ENCODE measurements around the gene WDR88. TPM values are rescaled to one million over a fixed set of nuclear protein-coding genes. Genes with fewer than 3 reads are reported as not detected.

WDR88 gene
- not detected in 2 replicates for total RNA-seq

GRCh38 chr19:33132021-33132420 is at the start of gene WDR88:
Gene WDR88, plus strand, starts transcription at chr19:33132114. Its CDS starts 56 bp downstream, at chr19:33132170.
- intact Hi-C loops (cut with micrococcal nuclease) = no loop called here

GRCh38 chr19:33085570-33086128 is 46.3 kb upstream of the WDR88 start:
- intact Hi-C loops (cut with micrococcal nuclease) = no loop called here

- intact Hi-C loops (cut with micrococcal nuclease) = no loop called here
These were observed 45.0 kb upstream of the WDR88 start for GRCh38 chr19:33086955-33087354.

GRCh38 chr19:33089010-33089409 is 42.9 kb upstream of the WDR88 start:
- intact Hi-C loops (cut with micrococcal nuclease) = no loop called here

- intact Hi-C loops (cut with micrococcal nuclease) = no loop called here
These were observed 41.7 kb upstream of the WDR88 start for GRCh38 chr19:33090179-33090578.

GRCh38 chr19:33093420-33094210 is 38.3 kb upstream of the WDR88 start:
- intact Hi-C loops (cut with micrococcal nuclease) = no loop called here

- intact Hi-C loops (cut with micrococcal nuclease) = no loop called here
These were observed 37.4 kb upstream of the WDR88 start for GRCh38 chr19:33094436-33095067.

- intact Hi-C loops (cut with micrococcal nuclease) = no loop called here
These were observed 35.9 kb upstream of the WDR88 start for GRCh38 chr19:33096005-33096404.

- intact Hi-C loops (cut with micrococcal nuclease) = no loop called here
These were observed 33.8 kb upstream of the WDR88 start for GRCh38 chr19:33098055-33098534.

GRCh38 chr19:33100894-33101644 is 30.8 kb upstream of the WDR88 start:
- intact Hi-C loops (cut with micrococcal nuclease) = no loop called here

- intact Hi-C loops (cut with micrococcal nuclease) = no loop called here
These were observed 29.0 kb upstream of the WDR88 start for GRCh38 chr19:33102893-33103292.

GRCh38 chr19:33108161-33108560 is 23.8 kb upstream of the WDR88 start:
- intact Hi-C loops (cut with micrococcal nuclease) = no loop called here

GRCh38 chr19:33110137-33110910 is 21.6 kb upstream of the WDR88 start:
- intact Hi-C loops (cut with micrococcal nuclease) = no loop called here

- intact Hi-C loops (cut with micrococcal nuclease) = no loop called here
These were observed 20.3 kb upstream of the WDR88 start for GRCh38 chr19:33111587-33111986.

- intact Hi-C loops (cut with micrococcal nuclease) = no loop called here
These were observed 17.6 kb upstream of the WDR88 start for GRCh38 chr19:33114312-33114711.

- intact Hi-C loops (cut with micrococcal nuclease) = no loop called here
These were observed 14.4 kb upstream of the WDR88 start for GRCh38 chr19:33117501-33117900.

GRCh38 chr19:33118643-33119042 is 13.3 kb upstream of the WDR88 start:
- intact Hi-C loops (cut with micrococcal nuclease) = loop anchor here (1.0 kb wide), 3 partner anchors 146 to 519 kb away; partner anchors contain the start of gene FAAP24

GRCh38 chr19:33124207-33125098 is 7.5 kb upstream of the WDR88 start:
- intact Hi-C loops (cut with micrococcal nuclease) = no loop called here

- intact Hi-C loops (cut with micrococcal nuclease) = loop anchor here (1.0 kb wide), 4 partner anchors 18 to 280 kb away; no protein-coding TSS in a partner anchor
These were observed 6.0 kb upstream of the WDR88 start for GRCh38 chr19:33125929-33126388.

All from T-helper 1 cell treated with Interleukin-12 subunit alpha and Interleukin-12 subunit beta and Interleukin-4 antibody, amounts not matched to agents 30 ng/mL and 1 ng/mL, for 36 hours (primary cell).